Thoracic aorta (tissue), 2 donors: Measurements from ENCODE around the gene MARCHF5. TPM values are rescaled to one million over a fixed set of nuclear protein-coding genes. Genes with fewer than 3 reads are reported as not detected.

Experiments used
- ATAC-seq: fragments of 150-250 bp; one replicate; pipeline ENCODE4 v1.8.0; 2017; ENCODE audit warnings: low read depth; ENCODE audit not compliant: insufficient number of reproducible peaks, low FRiP score
- DNase-seq: peaks from one replicate; pipeline ENCODE4 v3.0.0-alpha.2; 2020; ENCODE audit warnings: low spot score
- H3K27ac ChIP-seq, 2 donors: fragments of 200-600 bp; sonication (generic); 1 replicate in 1 of 2; 2 replicates in 1 of 2; pipeline ENCODE4 v1.5.1; 2016; ENCODE audit warnings: mild to moderate bottlenecking in 2 of 2, moderate library complexity in 2 of 2
- H3K27me3 ChIP-seq: fragments of 200-600 bp; sonication (generic); replicated peaks from 2 replicates; pipeline ENCODE4 v1.6.0; 2016; ENCODE audit warnings: mild to moderate bottlenecking; ENCODE audit not compliant: insufficient read depth
- H3K36me3 ChIP-seq: fragments of 200-600 bp; sonication (generic); one replicate; pipeline ENCODE4 v1.5.1; 2016
- H3K4me1 ChIP-seq, 2 donors: fragments of 200-600 bp; sonication (generic); 1 replicate in 1 of 2; 2 replicates in 1 of 2; pipeline versions ENCODE4 v1.5.1 to v1.6.0; 2016; ENCODE audit warnings: low read depth in 2 of 2, mild to moderate bottlenecking in 1 of 2; ENCODE audit not compliant: control insufficient read depth in 1 of 2
- H3K4me3 ChIP-seq: fragments of 200-600 bp; sonication (generic); 2 replicates; pipeline ENCODE4 v1.5.1; 2016; ENCODE audit warnings: mild to moderate bottlenecking
- H3K9me3 ChIP-seq: fragments of 200-600 bp; sonication (generic); 2 replicates; pipeline ENCODE4 v1.5.1; 2016
- total RNA-seq, 2 donors: library from RNA; depleted of rRNA; stranded (reverse); fragments of >200 nt; gene quantifications; one replicate each; pipeline versions ENCODE4 v1.1.0 to v1.2.3, GENCODE V29; 2016
- TF ChIP-seq, protein P1 (sequence below): fragments of 200-600 bp; sonication (generic); IDR thresholded peaks from one replicate; pipeline ENCODE4 v1.5.1; 2019; ENCODE audit warnings: antibody characterized with exemption

The MARCHF5 gene, protein sequence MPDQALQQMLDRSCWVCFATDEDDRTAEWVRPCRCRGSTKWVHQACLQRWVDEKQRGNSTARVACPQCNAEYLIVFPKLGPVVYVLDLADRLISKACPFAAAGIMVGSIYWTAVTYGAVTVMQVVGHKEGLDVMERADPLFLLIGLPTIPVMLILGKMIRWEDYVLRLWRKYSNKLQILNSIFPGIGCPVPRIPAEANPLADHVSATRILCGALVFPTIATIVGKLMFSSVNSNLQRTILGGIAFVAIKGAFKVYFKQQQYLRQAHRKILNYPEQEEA
- 10 to 100 TPM; 19.6 to 29.1 TPM for total RNA-seq

DNA sequence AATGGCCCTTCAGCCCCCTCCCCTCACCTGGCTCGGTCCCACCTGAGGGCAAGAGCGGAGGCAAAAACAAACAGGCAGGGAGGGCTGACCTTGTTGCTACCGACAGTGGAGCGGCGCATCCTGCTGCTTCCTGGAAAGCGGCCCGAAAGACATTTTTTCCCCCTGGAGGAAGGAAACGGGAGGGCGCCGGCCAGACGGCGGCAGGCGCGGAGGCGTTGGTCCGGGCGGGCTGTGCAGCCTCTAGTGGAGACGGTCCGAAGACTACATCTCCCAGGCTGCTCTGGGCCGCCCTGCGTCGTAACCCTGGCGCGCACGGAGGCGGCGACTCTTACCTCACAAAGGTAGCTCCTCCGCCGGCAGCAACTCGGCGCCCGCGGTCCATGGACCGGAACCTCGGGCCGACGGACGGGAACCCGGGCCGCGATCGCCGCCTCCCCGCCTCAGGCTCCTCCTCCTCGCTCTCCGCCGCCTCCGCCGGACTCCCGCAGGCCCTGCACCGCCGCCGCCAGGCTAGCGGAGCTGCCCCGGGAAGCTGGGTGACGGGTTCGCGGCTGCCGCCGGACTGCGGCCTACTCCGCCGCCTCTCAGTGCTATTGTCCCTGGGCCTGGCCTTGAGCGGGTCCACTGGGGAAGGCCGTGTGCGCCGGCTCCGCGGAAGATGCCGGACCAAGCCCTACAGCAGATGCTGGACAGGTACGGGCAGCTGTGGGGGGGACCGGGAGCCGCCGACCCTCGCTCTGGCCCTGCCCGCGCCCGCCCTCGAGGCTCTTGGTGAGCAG is at the start of gene MARCHF5, which contains the start of gene CPEB3:
TSS of gene MARCHF5 (plus strand) at position 331 of the 779 bp plus-strand sequence. CDS start at position 659, 328 bp downstream.
TSS of gene CPEB3 (minus strand) at position 242 of the 779 bp plus-strand sequence. CDS start 50,728 bp downstream, outside the sequence.
- TF ChIP-seq, protein P1, sequence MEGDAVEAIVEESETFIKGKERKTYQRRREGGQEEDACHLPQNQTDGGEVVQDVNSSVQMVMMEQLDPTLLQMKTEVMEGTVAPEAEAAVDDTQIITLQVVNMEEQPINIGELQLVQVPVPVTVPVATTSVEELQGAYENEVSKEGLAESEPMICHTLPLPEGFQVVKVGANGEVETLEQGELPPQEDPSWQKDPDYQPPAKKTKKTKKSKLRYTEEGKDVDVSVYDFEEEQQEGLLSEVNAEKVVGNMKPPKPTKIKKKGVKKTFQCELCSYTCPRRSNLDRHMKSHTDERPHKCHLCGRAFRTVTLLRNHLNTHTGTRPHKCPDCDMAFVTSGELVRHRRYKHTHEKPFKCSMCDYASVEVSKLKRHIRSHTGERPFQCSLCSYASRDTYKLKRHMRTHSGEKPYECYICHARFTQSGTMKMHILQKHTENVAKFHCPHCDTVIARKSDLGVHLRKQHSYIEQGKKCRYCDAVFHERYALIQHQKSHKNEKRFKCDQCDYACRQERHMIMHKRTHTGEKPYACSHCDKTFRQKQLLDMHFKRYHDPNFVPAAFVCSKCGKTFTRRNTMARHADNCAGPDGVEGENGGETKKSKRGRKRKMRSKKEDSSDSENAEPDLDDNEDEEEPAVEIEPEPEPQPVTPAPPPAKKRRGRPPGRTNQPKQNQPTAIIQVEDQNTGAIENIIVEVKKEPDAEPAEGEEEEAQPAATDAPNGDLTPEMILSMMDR: peak; percentile 88
- ATAC-seq: peak; percentile 97
- H3K27me3 ChIP-seq: no peaks in the 10 kb centered on the region

DNA sequence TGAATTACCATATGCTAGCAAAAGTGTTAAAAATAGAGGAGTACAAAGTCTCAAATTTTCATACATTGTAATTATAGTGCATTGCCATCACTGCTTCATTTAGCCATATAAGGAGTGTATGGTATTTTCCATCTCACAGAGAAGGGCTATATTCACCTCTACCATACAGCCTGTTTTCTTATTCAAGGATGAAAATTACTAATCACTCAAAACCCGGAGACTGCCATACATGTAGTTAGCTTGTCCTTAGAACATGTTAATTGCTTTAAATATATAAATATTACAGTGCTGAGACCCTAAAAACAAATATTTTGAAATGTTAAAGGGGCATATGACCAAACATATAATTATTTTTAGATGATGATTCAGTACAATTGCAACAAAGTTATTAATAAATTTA is 49.5 kb upstream of the MARCHF5 start:
- H3K4me3 ChIP-seq: peak overlapping the region; percentile 81
- H3K4me1 ChIP-seq: peaks cover 10 to 29% of the 10 kb centered on the region in 2 donors

More for the DNA sequence above, at the start of gene MARCHF5, which contains the start of gene CPEB3:
- no peaks in the 10 kb centered on the region for H3K9me3 ChIP-seq
- peak within 1 kb of the TSS; percentile 95 to 98 for H3K27ac ChIP-seq
- H3K4me1 ChIP-seq: peaks cover 0 to 21% of the 10 kb centered on the region in 2 donors
- peaks cover 5% of the 10 kb centered on the region for H3K36me3 ChIP-seq
- DNase-seq: peak; percentile 83
- H3K4me3 ChIP-seq: peak within 1 kb of the TSS; percentile 96

DNA sequence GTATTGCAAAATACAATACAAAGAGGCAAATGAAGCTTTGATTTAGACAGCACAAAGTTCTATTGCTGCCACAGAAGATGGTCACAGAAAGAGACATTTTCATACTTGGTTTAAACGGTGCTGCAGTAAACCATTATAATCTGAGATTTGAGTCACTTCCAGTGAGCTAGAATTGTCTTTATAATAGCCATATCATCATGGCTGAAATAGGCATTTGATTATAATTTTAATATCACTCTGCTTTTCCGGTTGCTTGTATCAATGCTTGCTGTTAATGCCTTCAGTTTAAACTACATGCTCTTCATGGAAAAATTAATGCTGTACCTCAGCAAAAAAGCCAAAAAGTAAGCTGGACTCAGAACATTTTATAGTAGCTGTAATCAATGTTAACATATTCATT is 48.6 kb upstream of the MARCHF5 start:
- no peak overlapping the region for H3K27ac ChIP-seq
- peaks cover 10 to 29% of the 10 kb centered on the region in 2 donors for H3K4me1 ChIP-seq
- H3K9me3 ChIP-seq: no peaks in the 10 kb centered on the region
- no peaks in the 10 kb centered on the region for H3K27me3 ChIP-seq
- ATAC-seq (no peak), DNase-seq (no peak)
- TF ChIP-seq, protein P1: no peak
- H3K36me3 ChIP-seq: no peaks in the 10 kb centered on the region
- H3K4me3 ChIP-seq: no peak overlapping the region

More for the DNA sequence above, 49.5 kb upstream of the MARCHF5 start:
- no peak for DNase-seq
- Histone ChIP-seq H3K36me3 (no peaks in the 10 kb centered on the region), H3K27me3 (no peaks in the 10 kb centered on the region), H3K9me3 (no peaks in the 10 kb centered on the region), H3K27ac (peak overlapping the region; percentile 12 to 61)
- TF ChIP-seq, protein P1: no peak
- no peak for ATAC-seq

DNA sequence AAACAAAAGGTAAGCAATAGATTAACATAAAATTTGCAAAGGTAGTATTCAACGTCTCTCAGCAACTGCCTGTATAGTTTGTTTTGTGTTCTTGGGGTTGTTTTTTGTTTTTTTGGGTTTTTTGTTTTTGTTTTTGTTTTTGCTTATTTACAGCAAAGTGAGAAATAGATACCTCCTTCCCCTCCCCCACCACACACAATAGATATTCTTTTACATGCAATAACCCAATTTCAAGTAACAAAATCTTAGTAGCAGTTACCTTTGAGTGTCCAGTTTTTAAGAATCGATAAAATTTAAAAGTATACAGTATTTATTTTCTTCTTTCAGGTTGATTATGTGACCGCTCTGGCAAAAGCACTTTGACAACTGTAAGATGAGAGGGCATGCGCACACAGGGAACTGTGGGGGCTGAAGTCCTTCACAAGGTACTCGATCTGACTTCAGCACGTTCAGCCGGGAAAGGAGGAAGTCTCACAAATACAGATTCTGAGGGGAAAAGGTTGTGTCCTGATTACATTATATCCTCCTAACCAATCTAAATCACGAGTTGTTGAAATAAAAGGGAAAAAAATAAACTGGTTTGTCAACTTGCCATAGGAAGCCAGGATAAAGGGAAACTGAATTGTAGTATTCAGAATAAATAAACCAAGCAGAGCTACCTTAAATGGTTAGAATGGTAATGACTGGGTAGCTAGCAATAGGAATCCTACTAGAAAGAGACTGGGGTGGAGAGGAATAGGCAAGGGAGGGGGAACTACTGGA is 47.9 kb upstream of the MARCHF5 start:
- ATAC-seq (no peak), DNase-seq (no peak)
- Histone ChIP-seq H3K36me3 (no peaks in the 10 kb centered on the region), H3K4me3 (peak overlapping the region; percentile 54), H3K4me1 (peaks cover 9 to 26% of the 10 kb centered on the region in 2 donors), H3K9me3 (no peaks in the 10 kb centered on the region), H3K27me3 (no peaks in the 10 kb centered on the region), H3K27ac (no peak overlapping the region)
- TF ChIP-seq, protein P1: no peak
